NOMO-1 treated with DMSO at 0.1 percent for 48 hours (cell line): ENCODE results near the gene PLD4.

Source experiments
- DNase-seq: peaks from one replicate; lab custom pipeline; 2025; ENCODE audit not compliant: unreplicated experiment; lab: John Stamatoyannopoulos, UW

Gene PLD4

DNA sequence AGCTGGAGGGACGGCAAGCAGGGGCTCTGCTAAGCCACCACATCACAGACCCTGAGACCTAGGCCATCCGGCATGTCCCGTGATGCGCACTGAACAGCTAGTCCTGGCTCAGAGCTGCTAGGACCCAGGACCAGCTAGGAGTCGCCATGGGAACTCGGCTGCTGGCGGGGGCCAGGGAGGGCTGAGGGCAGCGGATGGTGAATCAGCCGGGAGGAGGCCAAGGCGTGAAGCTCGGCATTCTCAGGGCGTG is 48.4 kb downstream of the PLD4 start:
- DNase-seq, result no peak

DNA sequence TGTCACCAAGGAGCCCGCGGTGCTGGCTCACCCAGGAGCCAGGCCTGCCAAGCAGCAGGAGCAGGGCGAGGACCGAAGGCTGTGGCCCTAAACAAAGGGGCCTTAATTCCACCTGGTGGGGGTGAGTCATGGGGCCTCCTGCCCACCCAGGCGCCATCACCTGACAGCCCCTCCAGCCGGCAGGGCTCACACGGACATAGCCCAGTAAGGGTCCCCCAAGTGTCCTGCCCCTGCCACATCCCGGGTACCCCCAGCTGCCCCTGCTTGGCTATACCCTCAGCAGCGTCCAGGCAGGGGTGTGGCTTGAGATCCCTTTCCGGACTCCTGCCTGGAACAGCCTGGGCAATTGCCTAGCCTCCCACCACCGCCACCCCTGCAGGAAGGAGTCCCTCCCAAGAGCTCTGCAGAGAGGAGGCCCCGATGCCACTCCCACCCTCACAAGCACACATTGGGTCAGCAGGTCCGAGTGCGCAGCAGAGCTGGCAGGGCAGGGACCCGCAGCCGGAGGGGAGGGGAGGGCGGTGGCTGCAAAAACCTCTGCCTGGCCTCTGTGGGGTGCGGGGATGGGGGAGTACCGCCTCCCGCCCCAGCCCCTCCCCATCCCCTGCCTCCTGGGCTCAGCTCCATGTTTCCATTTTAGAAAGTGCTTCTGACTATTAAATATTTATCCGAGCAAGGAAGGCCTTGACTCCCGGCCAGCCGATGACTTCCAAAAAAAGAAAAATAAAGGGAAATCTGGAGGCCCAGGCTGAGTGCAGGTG is 48.9 kb downstream of the PLD4 start:
- DNase-seq, result no peak

DNA sequence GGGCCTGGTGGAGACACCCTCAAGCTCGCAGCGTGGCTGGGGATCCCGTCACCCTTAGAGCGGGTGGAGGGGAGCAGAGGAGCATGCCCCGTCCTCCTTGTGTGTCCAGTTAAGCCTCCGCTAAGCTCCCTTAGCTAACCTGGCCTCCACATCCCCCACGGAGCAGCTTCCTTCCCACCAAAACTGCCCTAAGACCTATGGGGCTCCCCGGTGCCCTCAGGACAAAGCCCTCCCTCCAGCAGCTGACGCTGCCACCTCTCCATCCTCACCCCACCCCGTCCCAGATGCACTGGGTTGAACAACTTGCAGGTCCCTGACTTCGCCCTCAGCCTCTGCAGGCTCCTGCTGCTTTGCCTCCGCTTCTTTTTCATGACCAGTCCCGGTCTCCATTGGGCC is 49.5 kb downstream of the PLD4 start:
- no peak for DNase-seq

DNA sequence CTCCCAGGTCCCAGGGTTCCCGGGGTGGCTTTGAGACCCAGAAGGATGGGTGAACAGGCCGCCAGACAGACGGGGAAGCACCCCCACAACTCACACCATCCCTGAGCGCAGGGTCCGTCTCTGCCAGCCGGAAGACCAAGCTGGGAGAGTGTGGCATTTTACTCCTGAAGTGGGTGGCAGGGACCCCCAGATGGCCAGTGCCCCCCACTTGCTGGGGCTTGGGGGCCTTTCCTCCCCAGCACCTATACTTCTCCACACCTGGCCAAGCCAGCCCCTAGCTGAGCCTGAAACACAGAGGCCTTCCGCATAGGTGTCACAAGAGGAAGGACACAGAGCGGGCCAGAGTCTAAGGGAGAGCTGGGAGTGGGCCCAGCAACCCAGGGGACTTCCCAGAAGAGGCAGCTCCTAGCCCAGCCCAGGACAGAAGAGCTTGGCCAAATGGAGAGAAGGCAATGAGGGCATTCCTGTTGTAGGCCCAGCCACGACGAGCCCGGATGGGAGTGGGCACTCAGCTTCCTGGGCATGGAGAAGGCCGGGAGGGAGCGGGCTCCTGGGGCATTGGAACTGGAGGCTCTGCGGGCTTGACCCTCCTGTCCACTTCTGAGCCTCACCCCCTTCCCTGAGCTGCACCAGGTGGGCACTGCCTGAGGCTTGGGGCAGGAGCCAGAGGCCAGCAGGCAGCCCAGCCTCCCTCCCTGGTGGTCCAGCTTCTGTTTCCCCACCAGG is 50.1 kb downstream of the PLD4 start:
- no peak for DNase-seq

DNA sequence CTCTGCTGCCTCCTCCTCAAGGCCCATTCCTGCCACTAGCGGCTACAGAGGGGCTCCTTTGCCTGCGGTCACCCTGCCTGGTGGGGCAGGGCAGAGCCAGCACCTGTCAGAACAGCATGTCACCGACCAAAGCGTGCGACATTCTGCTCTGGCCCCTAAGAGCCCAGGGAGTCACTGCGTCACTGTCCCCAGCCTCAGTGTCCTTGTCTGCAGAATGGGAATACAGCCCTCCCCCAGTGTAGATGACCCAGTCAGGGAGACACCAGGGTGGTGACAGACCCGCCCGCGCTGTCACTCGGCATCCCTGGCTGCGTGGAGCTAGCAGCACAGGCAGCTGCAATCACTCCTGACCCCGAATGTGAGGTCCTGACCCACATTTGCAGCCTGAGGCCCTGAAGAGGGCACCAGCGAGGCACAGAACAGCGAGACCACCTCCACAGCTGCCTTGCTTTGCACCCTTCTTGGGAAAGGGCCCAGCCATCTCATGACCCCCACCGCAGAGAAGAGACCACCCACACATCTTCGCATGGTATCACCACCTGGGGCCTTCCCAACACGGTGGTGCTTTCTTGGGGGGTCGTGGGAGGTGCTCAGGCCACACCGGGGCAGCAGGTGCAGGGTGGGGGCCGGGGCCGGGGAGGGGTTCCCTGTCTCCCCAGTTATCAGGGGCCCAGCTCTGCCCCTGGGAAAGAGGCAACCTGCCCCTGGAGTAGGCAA is 51.0 kb downstream of the PLD4 start:
- DNase-seq, result no peak

DNA sequence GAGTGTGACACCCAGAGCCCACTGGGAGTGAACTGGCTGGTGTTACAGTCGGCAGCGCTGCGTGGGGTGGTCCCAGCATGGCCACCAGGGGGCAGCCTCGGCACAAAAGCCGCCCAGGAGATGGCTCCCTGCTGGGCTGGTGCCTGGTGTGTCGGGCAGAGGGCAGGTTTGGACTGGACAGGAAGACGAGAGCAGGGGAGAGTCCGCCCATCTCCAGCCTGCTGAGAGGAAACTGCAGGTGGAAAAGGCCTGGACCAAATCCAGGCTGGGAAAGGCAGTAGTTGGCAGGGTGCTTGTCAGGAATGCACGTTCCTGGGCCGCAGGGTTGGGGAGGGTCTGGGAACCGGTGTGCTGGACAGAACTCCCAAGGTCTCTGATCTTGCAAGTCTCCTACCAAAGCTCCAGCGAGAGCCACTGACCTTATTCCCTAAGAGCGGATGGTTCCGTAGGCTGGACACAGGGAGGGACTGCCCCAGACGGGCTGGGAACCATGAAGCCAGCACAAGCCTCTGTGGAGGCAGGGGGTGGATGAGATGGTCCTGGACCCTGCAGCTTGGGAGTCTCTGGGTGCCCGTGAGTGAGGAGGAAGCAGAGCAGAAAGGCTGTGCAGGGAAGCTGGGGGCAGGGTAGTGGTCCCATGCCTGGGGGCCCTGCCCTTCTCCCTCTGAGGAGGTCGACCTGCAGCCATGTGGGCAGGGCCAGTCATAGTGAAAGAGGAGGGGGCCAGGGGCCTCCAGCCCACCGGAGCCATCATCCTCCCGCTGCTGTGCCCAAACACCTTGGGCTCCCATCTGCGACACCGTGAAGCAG is 51.7 kb downstream of the PLD4 start:
- DNase-seq, result peak; percentile 68

DNA sequence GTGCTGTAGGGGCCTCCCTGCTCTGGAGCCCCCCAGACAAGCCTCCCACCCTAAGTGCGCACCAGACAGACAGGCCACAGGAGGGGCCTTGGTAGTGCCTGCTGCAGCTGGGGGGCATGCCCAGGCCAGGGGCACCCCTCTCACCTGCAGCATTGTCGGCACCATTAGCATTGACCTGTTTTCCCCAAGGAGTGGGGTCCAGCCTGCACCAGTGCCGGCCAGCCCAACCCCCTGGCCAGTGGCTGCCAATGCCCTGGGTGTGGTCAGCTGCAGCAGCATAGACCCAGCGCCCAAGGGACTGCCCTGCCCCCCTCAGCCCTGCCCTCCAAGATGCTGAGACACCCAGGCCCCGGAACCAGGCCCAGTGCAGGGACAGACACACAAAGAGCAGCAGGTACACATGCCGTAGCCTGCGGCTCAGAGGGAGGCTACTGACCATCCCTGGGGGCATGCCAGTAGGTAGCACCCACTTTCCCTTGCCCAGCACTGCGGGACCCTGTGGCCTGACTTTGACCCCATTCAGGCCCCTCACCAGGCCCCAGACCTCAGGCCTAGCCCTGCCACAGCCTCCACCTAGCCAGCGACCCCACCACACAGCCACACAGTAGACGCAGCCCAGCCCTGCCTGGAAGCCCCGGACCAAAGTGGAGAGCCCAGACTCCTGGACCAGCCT is 52.5 kb downstream of the PLD4 start:
- no peak for DNase-seq

DNA sequence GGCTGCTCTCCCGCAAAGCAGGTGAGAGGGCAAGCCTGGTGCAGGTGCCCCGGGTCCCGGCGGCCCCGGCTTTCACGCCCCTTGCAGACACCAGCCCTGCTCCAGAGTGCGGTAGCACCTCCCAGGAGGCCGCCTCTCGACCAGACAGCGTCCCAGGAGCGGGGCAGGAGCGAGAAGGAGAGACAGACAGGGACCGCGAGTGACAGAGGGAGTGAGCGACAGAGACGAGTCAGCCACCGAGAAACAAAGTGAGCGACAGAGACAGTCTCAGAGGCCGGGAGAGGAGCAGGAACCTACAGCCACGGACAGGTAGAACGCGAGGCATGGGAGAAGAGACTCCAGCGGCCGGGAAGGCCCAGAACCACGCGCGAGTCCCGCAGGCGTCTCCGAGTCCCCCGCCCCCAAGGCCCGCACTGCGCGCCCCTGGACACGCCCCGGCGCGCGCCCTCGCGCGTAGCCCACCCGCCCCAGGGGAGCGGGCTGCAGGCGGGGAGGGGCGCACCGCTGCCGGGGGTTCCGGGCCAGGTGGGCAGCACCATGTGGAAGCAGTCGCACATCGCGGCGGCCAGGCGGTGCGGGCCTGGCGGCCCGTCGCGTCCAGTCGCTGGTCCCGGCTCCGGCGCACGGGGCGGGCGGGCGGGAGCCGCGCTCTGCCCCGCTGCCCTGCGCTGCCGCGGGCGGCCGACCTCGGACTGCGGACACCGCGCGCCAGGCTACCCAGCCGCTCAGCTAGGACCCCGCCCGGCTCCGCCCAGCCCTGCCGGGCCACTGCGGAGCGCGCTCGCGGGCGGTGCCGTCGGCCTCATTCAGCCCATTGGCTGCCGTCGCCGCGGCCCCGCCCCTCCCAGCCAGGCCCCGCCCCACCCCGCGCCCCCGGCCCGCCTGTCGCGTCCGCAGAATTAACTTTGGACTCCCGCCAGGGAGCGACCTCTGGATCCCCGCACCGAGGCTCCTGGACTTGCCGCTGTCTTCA is 53.3 kb downstream of the PLD4 start, which contains the start of gene AHNAK2:
TSS of gene AHNAK2 (minus strand) at position 694 of the 973 bp plus-strand sequence. CDS start at position 557, 137 bp downstream.
- peak; percentile 51 for DNase-seq

DNA sequence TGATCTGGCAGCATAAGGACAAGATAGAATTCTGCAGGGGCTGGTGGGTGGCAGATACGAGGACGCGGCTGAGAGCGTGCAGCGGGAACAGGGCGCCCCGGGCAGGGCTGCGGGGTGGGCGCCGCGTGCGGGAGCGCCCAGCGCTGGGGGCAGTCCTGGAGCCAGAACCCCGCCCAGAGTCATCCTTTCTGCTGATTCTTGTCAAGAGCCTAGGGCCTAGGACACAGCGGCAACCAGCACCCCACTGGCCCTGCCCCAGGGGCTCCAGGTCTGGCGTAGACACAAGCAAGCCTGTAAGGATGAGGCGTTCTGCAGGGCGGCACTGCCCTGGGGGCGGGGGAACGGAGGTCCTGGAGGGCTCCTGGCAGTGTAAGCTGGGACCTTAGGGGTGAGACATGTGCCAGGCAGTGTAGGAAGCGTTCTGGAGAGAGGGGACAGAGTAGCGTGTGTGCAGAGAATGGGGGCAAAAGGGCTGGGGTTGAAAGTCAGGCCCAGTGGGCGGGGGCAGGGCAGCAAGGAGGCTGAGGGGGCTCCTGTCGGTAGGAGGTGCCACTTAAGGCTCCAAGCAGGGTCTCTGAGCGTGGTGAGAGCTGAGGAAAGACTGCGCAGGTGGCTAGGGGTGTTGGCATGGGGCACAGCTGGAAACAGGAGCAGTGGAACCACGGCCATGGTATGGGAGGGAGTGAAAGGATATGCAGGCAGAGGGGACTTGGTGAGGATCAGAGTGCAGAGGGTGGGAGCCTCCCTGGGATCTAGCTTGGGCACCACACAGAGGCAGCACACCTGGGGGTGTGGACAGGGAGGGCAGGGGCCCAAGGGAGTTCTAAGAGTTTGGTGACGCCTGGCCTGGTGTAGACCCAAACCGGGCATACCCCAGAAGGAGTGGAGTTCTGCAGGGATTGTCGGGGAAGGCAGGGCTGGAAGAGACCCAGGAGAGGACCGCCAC is 54.3 kb downstream of the PLD4 start:
- no peak for DNase-seq

DNA sequence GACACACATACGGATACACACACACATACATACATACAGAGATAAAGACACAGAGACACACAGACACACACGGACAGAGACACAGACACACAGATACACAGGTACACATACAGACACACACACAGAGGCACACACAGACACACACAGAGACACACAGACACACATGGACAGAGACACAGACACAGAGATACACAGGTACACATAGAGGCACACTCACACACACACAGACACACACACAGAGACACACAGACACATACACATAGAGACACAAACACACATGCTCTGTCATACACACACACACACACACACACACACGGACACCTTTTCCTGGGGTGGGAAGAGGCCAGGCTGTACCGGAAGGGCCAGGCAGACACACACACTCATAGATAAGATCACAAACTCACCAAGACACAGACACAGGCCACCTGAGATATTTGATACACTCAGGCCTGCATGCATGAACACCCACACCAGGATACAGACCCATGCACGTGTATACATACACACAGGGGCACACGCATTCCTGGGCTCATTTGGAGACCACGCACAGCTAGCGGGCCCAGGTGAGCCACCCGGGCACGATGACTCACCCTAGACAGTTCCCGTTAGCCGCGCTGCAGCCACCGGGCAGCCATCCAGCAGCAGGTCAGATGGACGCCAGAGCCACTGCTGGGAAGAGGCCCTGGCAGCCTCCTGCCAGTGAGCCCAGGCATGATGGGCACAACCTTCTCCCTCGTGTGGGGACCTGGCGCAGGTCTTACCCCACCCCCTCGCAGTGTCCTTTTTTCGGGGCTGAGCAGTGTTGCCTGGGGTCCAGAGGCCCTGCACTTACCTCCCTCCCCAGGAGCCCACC is 55.3 kb downstream of the PLD4 start:
- no peak for DNase-seq

DNA sequence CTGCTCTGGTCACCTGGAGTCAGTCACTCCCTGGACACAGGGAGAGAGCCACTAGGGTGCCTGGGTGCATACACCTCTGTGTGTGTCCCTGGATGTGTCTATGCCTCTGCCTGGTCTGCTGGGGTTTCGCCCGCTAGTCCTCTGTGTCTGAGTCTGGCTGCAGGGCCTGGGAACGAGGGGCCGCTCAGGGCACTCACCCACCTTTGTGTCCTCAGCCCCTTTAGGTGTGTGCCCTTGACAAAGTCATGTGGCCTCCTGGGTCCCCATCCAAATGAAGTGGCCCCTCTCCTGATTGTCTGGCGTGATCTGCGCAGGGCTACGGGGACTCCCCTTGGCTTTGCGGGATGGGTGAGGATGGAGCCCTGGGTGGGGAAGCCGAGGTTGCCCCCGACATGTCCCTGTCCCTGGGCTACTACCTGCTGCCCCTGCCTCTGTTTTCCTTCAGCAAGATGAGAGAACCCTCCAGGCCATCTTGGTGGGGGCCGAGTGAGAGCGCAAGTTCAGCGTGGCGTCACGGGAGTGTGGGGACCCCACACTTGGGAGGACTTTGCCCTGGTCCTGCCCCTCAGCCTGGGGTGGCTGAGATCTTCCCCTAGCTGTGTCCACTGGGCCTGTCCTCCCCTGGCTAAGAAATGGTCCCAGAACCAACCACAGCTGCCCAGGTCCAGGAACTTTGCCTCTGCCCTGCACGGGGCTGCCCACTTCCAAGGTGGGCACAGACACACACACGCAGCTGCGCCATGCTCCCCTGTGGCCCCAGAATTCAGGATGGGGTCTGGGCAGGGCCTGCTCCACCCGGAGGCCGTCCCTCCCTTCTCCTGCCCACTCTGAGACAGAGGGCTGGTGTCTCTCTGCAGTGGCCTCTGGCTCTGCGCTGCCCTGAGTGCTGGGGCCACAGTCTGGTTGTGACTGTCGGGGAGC is 56.2 kb downstream of the PLD4 start:
- no peak for DNase-seq

DNA sequence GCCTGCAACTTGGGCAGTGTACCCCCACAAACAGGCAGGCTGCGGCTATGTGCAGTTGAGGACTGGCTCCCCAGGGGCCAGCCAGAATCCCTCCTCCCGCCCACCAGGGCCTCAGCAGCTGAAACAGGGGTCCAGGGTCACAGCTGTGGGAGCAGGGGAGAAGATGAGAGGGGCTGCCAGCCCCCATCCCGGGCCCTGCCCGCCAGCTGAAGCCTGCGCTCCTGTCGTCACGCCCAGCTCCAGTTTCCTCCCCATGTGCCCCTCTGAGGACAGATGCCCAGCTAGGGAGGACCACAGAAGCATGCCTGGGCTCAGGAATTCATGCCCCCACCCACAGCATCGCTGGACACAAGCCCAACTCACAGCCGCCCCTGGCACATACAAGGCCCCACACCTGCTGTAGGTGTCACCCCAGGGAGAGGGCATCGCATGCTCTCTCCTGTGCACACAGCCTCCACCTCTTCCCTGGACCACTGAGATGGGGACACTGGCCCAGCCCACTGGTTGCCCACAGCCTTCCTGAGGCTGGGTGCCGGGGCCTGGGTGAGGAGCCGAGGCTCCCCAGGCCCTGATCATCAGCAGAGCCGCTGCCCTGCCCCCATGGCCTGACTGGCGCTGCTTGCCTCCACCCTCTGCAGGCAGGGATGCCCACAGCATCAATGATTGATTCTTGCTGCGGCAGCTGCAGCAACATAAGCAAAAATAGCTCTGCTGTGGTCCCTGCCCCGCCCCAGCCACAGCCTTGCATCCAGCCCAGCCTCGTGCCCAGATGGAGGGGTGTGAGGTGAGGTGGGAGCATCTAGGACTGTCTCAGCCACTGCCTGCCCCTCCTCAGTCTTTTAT is 57.2 kb downstream of the PLD4 start:
- no peak for DNase-seq

DNA sequence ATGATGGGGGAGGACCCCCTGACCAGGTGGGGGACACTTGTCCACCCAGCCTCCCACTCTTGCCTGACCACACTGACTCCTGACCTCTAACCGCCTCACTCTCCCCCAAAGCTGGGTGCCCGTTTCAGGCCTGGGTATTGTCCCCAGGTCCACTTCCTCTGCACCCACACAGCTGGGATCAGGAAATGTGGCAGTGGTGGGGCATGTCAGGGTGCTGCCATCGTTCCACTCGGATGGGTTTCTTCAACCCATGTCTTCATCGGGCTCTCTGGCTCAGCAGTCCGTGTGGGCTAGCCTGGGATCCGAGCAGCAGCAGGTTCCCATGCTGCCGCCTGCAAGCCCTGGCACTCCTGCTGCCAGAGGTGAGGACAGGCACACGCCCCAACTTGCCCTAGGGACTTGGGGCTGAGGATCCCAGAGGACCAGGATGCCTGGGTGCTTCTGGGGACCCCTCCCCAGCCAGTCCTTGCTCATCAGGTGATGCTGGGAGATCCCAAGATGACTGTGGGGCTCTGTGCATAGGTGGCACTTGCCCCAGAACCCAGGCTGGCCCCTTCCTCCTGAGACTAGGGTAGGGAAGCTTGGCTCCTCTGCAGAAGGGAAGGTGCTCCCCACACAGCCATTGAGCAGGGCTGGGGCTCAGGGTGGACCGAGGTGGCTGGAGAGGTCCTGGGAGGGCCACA is 58.0 kb downstream of the PLD4 start:
- no peak for DNase-seq
